Eye (tissue), 1 donor: Measurements from ENCODE around the gene FGF11.
"Not testable (repeated sequence)": the region's sequence is repeated elsewhere in the genome, so short reads cannot be mapped to it uniquely, and the experiment has no call there.

Source experiments
- DNase-seq: peaks from one replicate; pipeline ENCODE4 v3.0.0-alpha.2; 2015

Gene FGF11

GRCh38 chr17:7481842-7482741, 42.8 kb downstream of the FGF11 start:
- not testable (repeated sequence) for DNase-seq

- DNase-seq, result not testable (repeated sequence)
Measured at GRCh38 chr17:7482742-7483088, 43.4 kb downstream of the FGF11 start.

- DNase-seq, result peak; percentile 93
Measured at GRCh38 chr17:7483255-7484066, 44.1 kb downstream of the FGF11 start.

- peak; percentile 99 for DNase-seq
Measured at GRCh38 chr17:7484067-7484918, 45.0 kb downstream of the FGF11 start, which contains the start of gene POLR2A. TSS of gene POLR2A (plus strand) at chr17:7484366.

GRCh38 chr17:7484919-7485377, 45.6 kb downstream of the FGF11 start:
- no peak for DNase-seq

GRCh38 chr17:7486181-7486580, 46.9 kb downstream of the FGF11 start:
- no peak for DNase-seq

- no peak for DNase-seq
Measured at GRCh38 chr17:7490144-7490543, 50.8 kb downstream of the FGF11 start.

GRCh38 chr17:7491583-7491982, 52.3 kb downstream of the FGF11 start:
- DNase-seq, result no peak

- DNase-seq, result no peak
Measured at GRCh38 chr17:7493941-7494340, 54.6 kb downstream of the FGF11 start.
